HepG2 (cell line): ENCODE results near the gene ZFPM1. TPM values are rescaled to one million over a fixed set of nuclear protein-coding genes. Genes with fewer than 3 reads are reported as not detected.

Experiments
- ARHGAP35 ChIP-seq: sonication (generic); formaldehyde crosslinking; IDR thresholded peaks from 2 replicates; pipeline ENCODE4 v1.9.0; 2022; ENCODE audit warnings: mild to moderate bottlenecking, inconsistent platforms, moderate library complexity, missing genetic modification reagents, borderline replicate concordance
- ATF7-NPFF ChIP-seq: sonication (generic); formaldehyde crosslinking; IDR thresholded peaks from 2 replicates; pipeline ENCODE4 v1.8.1; 2023; ENCODE audit warnings: mild to moderate bottlenecking, low read depth, missing genetic modification reagents, moderate library complexity
- GABPA ChIP-seq, 2 experiments: IDR thresholded peaks; 2 replicates each; pipeline ENCODE4 v1.6.1; 2011 to 2016; ENCODE audit warnings: low read depth in 2 of 2, low read length in 1 of 2, missing biosample characterization in 1 of 2, missing genetic modification characterization in 1 of 2
- KLF15 ChIP-seq: sonication (generic); formaldehyde crosslinking; IDR thresholded peaks from 2 replicates; pipeline ENCODE4 v1.8.1; 2023; ENCODE audit warnings: borderline replicate concordance, mild to moderate bottlenecking, inconsistent platforms, missing genetic modification reagents, mixed read lengths
- NFRKB ChIP-seq: fragments of 450-650 bp; IDR thresholded peaks from 2 replicates; pipeline ENCODE4 v1.6.1; 2017
- PHF8 ChIP-seq: sonication (generic); formaldehyde crosslinking; IDR thresholded peaks from 2 replicates; pipeline ENCODE4 v1.5.0; 2020; ENCODE audit warnings: missing genetic modification reagents
- PRPF4 ChIP-seq: fragments of 200-400 bp; formaldehyde crosslinking; IDR thresholded peaks from 2 replicates; pipeline ENCODE4 v1.6.1; 2016; ENCODE audit warnings: low read length, low read depth; ENCODE audit not compliant: poor library complexity, severe bottlenecking
- SMYD3 ChIP-seq: sonication (generic); formaldehyde crosslinking; IDR thresholded peaks from 2 replicates; pipeline ENCODE4 v1.8.1; 2023; ENCODE audit warnings: mild to moderate bottlenecking, missing genetic modification reagents
- WIZ ChIP-seq: sonication (generic); formaldehyde crosslinking; IDR thresholded peaks from 2 replicates; pipeline ENCODE4 v1.5.1; 2020; ENCODE audit warnings: mild to moderate bottlenecking, missing genetic modification reagents
- ZFP41 ChIP-seq: sonication (generic); formaldehyde crosslinking; IDR thresholded peaks from 2 replicates; pipeline ENCODE4 v1.4.0; 2020; ENCODE audit warnings: mild to moderate bottlenecking, missing genetic modification reagents, borderline replicate concordance
- ZNF256 ChIP-seq: sonication (generic); formaldehyde crosslinking; conservative IDR thresholded peaks from 2 replicates; pipeline ENCODE4 v1.4.0; 2020; ENCODE audit warnings: missing genetic modification reagents
- ZNF354B ChIP-seq: sonication (generic); formaldehyde crosslinking; IDR thresholded peaks from 2 replicates; pipeline ENCODE4 v1.8.0; 2022; ENCODE audit warnings: mild to moderate bottlenecking, missing genetic modification reagents
- ZNF496 ChIP-seq: sonication (generic); formaldehyde crosslinking; IDR thresholded peaks from 2 replicates; pipeline ENCODE4 v1.8.1; 2023; ENCODE audit warnings: mild to moderate bottlenecking, moderate library complexity, missing genetic modification reagents; ENCODE audit not compliant: insufficient replicate concordance
- ZNF615 ChIP-seq: sonication (generic); formaldehyde crosslinking; IDR thresholded peaks from 2 replicates; pipeline ENCODE4 v1.5.0; 2020; ENCODE audit warnings: mild to moderate bottlenecking, missing genetic modification reagents, borderline replicate concordance
- polyA plus RNA-seq, 8 experiments: library from polyadenylated mRNA; depleted of rRNA in 3 of 8; stranded (reverse) in 7 of 8; unstranded in 1 of 8; fragments of >200 nt; fragmentation: Illumina TruSeq in 4 of 8; extraction: Trizol in 4 of 8; gene quantifications; 2 replicates each; pipeline versions ENCODE4 v1.2.1 to v1.2.3, GENCODE V29; 2011 to 2016; ENCODE audit warnings: low read depth in 4 of 8, missing spikeins in 1 of 8, mixed read lengths in 1 of 8; ENCODE audit not compliant: insufficient read depth in 1 of 8
- total RNA-seq, 5 experiments: library from RNA; depleted of rRNA; stranded (reverse); fragments of >200 nt; fragmentation: Illumina TruSeq; extraction: Trizol; gene quantifications; 2 replicates each; pipeline ENCODE4 v1.2.3, GENCODE V29; 2016; ENCODE audit warnings: low read depth in 1 of 5
- TF ChIP-seq, protein P1 (sequence below): sonication (generic); formaldehyde crosslinking; IDR thresholded peaks from 2 replicates; pipeline ENCODE4 v1.4.0; 2020; ENCODE audit warnings: missing genetic modification reagents
- TF ChIP-seq, protein P2 (sequence below): sonication (generic); formaldehyde crosslinking; IDR thresholded peaks from 2 replicates; pipeline ENCODE4 v1.9.0; 2021; ENCODE audit warnings: missing genetic modification reagents, borderline replicate concordance
- TF ChIP-seq, protein P3 (sequence below): sonication (generic); formaldehyde crosslinking; conservative IDR thresholded peaks from 2 replicates; pipeline ENCODE4 v1.8.0; 2022; ENCODE audit warnings: mild to moderate bottlenecking, moderate library complexity, missing genetic modification reagents
- TF ChIP-seq, protein P4 (sequence below): sonication (generic); formaldehyde crosslinking; IDR thresholded peaks from 2 replicates; pipeline ENCODE4 v1.4.0; 2020; ENCODE audit warnings: missing genetic modification reagents
- TF ChIP-seq, protein P5 (sequence below): sonication (generic); formaldehyde crosslinking; IDR thresholded peaks from 2 replicates; pipeline ENCODE4 v1.4.0; 2020; ENCODE audit warnings: low read depth, mild to moderate bottlenecking, missing genetic modification reagents

The ZFPM1 gene
- total and polyA plus RNA-seq, 2 of the 13 experiments (the other 11 are each of a cell fraction or from before 2014, with no cell fraction given), result 1.3 to 3.8 TPM

DNA sequence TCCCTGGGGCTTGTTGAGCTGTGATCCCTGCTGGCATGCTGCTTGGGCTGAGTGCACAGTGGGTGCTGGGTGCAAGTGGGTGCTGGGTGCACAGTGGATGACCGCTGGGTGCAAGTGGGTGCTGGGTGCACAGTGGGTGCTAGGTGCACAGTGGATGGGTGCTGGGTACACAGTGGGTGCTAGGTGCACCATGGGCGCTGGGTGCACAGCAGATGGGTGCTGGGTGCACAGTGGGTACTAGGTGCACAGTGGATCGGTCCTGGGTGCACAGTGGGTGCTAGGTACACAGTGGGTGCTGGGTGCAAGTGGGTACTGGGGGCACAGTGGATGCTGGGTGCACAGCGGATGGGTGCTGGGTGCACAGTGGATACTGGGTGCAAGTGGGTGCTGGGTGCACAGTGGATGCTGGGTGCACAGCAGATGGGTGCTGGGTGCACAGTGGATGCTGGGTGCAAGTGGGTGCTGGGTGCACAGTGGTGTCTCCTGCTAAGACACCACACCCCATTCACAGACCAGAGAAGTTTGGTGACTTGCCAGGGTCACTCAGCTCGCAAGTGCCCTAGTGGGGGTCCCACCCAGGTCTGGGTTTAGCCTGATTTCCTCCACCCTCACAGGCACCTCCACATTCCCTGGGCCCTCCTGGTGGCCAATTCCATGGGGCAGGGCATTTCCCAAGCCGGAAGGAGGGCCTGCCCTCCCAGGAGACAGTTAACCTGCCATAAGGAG is 33.5 kb downstream of the ZFPM1 start (continued):
- TF ChIP-seq, protein P1, sequence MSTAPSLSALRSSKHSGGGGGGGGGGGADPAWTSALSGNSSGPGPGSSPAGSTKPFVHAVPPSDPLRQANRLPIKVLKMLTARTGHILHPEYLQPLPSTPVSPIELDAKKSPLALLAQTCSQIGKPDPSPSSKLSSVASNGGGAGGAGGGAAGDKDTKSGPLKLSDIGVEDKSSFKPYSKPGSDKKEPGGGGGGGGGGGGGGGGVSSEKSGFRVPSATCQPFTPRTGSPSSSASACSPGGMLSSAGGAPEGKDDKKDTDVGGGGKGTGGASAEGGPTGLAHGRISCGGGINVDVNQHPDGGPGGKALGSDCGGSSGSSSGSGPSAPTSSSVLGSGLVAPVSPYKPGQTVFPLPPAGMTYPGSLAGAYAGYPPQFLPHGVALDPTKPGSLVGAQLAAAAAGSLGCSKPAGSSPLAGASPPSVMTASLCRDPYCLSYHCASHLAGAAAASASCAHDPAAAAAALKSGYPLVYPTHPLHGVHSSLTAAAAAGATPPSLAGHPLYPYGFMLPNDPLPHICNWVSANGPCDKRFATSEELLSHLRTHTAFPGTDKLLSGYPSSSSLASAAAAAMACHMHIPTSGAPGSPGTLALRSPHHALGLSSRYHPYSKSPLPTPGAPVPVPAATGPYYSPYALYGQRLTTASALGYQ (CRISPR knock-in tag), result no peak
- no peak for TF ChIP-seq WIZ (CRISPR knock-in tag)
- TF ChIP-seq ZNF256 (CRISPR knock-in tag), result no peak
- no peak for TF ChIP-seq GABPA (IDR thresholded peaks at IDR 0.05; ENCODE audit: low read depth, low read length)
- no peak for TF ChIP-seq GABPA (CRISPR knock-in tag; IDR thresholded peaks at IDR 0.05; ENCODE audit: low read depth)
- no peak for TF ChIP-seq SMYD3 (CRISPR knock-in tag)
- TF ChIP-seq ARHGAP35 (CRISPR knock-in tag), result no peak
- TF ChIP-seq, protein P2, sequence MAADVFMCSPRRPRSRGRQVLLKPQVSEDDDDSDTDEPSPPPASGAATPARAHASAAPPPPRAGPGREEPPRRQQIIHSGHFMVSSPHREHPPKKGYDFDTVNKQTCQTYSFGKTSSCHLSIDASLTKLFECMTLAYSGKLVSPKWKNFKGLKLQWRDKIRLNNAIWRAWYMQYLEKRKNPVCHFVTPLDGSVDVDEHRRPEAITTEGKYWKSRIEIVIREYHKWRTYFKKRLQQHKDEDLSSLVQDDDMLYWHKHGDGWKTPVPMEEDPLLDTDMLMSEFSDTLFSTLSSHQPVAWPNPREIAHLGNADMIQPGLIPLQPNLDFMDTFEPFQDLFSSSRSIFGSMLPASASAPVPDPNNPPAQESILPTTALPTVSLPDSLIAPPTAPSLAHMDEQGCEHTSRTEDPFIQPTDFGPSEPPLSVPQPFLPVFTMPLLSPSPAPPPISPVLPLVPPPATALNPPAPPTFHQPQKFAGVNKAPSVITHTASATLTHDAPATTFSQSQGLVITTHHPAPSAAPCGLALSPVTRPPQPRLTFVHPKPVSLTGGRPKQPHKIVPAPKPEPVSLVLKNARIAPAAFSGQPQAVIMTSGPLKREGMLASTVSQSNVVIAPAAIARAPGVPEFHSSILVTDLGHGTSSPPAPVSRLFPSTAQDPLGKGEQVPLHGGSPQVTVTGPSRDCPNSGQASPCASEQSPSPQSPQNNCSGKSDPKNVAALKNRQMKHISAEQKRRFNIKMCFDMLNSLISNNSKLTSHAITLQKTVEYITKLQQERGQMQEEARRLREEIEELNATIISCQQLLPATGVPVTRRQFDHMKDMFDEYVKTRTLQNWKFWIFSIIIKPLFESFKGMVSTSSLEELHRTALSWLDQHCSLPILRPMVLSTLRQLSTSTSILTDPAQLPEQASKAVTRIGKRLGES, result no peak
- TF ChIP-seq, protein P3, sequence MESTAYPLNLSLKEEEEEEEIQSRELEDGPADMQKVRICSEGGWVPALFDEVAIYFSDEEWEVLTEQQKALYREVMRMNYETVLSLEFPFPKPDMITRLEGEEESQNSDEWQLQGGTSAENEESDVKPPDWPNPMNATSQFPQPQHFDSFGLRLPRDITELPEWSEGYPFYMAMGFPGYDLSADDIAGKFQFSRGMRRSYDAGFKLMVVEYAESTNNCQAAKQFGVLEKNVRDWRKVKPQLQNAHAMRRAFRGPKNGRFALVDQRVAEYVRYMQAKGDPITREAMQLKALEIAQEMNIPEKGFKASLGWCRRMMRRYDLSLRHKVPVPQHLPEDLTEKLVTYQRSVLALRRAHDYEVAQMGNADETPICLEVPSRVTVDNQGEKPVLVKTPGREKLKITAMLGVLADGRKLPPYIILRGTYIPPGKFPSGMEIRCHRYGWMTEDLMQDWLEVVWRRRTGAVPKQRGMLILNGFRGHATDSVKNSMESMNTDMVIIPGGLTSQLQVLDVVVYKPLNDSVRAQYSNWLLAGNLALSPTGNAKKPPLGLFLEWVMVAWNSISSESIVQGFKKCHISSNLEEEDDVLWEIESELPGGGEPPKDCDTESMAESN, result no peak
- TF ChIP-seq PRPF4, result no peak
- no peak for TF ChIP-seq ZNF615
- TF ChIP-seq ZFP41 (CRISPR knock-in tag), result no peak
- TF ChIP-seq NFRKB, result no peak
- TF ChIP-seq ZNF496, result no peak
- no peak for TF ChIP-seq KLF15
- no peak for TF ChIP-seq ZNF354B (CRISPR knock-in tag)
- TF ChIP-seq, protein P4, sequence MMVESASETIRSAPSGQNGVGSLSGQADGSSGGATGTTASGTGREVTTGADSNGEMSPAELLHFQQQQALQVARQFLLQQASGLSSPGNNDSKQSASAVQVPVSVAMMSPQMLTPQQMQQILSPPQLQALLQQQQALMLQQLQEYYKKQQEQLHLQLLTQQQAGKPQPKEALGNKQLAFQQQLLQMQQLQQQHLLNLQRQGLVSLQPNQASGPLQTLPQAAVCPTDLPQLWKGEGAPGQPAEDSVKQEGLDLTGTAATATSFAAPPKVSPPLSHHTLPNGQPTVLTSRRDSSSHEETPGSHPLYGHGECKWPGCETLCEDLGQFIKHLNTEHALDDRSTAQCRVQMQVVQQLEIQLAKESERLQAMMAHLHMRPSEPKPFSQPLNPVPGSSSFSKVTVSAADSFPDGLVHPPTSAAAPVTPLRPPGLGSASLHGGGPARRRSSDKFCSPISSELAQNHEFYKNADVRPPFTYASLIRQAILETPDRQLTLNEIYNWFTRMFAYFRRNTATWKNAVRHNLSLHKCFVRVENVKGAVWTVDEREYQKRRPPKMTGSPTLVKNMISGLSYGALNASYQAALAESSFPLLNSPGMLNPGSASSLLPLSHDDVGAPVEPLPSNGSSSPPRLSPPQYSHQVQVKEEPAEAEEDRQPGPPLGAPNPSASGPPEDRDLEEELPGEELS (CRISPR knock-in tag), result no peak
- TF ChIP-seq PHF8 (CRISPR knock-in tag), result no peak
- TF ChIP-seq ATF7-NPFF (CRISPR knock-in tag), result no peak
- TF ChIP-seq, protein P5, sequence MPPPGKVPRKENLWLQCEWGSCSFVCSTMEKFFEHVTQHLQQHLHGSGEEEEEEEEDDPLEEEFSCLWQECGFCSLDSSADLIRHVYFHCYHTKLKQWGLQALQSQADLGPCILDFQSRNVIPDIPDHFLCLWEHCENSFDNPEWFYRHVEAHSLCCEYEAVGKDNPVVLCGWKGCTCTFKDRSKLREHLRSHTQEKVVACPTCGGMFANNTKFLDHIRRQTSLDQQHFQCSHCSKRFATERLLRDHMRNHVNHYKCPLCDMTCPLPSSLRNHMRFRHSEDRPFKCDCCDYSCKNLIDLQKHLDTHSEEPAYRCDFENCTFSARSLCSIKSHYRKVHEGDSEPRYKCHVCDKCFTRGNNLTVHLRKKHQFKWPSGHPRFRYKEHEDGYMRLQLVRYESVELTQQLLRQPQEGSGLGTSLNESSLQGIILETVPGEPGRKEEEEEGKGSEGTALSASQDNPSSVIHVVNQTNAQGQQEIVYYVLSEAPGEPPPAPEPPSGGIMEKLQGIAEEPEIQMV (CRISPR knock-in tag), result no peak
